ELR (cell line): Measurements from ENCODE around the gene EIF4G1.
A peak's percentile ranks its signal among the peaks of the same experiment; 100 is the strongest.

Source experiments
- DNase-seq: peaks from one replicate; pipeline ENCODE4 v3.0.0-alpha.2; 2015; ENCODE audit warnings: low read depth

The EIF4G1 gene

DNA sequence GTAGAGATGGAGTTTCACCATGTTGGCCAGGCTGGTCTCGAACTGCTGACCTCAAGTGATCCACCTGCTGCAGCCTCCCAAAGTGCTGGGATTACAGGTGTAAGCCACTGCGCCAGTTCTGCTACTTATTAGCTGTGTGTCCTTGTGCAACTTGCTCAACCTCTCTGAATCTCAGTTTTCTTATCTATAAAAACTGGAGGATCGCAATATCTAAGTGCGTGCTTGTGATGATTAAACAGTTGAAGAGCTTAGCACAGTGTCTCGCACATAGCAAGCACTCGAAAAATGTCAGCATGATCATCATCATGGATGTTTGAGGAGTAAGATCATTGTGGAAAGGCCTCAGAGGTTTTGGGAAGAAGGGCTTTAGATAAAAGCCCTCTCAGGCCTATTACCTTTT is 36.2 kb downstream of the EIF4G1 start:
- no peak for DNase-seq

DNA sequence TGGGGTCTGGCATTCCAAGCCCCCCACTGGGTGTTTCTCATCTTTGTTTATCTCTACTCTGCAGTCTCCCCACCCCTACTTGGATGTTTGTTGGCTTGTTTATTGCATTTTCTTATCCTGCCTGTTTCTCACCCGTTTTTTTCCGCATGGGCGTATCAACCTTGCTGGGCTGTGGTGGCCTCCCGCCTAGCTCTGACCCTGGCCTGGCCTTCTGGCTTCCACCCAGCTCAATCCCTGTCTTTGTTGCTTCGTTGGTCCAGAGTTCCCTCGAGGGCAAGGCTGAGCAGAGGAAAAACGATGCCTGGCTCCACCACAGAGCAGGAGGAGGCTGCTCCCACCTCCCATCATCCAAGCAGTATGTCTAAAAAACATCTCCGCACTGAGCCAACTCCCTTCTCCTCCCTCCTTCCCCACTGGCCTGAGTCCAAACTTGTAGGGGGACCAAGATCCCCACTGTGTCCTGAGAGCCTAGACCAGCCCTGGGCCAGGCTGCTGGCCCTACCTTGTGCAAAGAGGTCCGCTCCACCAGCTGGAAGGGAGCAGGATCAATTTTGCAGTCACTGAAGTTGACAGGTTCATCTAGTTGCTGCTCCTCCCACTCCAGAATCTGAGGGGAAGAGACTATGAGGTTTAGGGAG is 37.2 kb downstream of the EIF4G1 start:
- DNase-seq = no peak

DNA sequence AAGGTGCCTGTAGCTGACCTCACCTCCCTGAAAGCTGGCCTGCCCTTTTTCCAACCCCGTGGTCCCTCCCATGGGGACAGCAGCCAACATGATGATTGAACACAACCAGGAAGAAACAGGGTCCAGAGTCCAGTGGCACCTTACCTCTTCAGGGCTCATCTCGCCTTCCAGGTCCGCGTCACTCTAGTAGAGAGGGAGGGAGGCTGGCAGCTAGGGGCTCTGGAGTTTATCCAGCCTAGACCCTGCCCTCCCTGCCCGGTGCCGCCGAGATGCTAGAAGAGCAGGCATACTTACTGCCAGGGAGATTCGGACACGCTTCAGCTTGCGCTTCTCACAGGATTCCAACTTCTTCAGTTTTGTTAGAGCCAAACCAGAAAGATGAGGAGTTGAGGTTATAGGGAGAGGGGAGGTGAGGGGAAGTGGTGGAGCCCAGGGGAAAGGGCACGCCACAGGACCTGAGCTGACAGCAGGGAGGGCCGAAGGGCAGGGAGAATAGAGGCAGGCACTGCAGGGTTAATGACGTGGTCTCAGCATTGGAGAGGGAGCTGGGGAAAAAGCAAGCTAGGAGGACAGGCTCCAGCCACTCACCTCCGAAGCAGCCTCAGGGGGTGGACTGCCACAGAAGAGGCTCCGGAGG is 37.9 kb downstream of the EIF4G1 start:
- no peak for DNase-seq

DNA sequence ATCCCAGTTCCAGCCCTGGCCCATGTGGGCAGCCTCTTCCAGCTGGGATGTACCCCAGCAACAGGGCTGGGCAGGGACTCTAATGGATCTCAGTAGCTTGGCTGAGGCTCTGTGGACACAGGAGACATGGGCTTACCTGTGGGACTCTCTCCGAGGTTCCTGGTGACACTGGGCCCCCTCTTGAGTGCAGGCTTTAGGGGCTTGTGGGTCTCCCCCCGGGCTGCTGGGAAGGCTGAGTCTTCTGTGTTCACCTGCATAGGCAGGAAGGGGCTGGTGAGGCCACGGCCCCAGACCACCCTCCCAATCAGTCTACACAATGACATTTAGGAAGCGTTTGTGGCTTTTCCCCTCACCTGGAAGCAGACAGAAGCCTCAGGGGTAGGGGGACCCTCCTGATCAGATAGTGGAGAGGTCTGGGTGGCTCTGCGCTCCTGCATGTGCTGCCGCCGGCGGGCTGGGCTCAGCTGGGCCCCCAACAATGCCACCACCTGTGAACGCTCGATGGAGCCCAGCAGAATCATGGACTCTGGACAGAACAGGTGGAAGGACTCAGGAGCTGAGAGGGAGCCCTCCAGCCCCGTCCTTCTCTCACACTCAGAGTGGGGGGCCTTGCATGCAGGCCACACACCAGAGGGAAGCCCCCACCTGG is 38.6 kb downstream of the EIF4G1 start:
- no peak for DNase-seq

DNA sequence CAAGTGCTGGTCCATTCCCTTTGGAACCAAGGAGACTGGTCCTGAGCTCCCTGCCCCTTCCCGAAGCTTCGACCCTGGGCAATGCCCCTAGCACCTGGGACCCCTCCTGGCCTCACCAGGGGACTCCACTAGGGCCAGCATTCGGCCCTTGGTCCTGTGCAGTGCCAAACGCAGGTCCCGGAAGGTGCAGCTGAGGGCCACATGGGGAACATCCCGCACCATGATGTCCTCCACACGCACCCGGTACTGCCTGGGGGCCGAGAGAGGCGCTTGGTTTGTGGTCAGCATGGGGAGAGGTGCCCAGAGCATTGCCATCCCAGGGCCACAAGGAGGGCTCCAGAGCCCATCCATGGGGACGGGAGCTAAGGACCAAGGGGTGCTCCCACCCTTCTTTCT is 39.1 kb downstream of the EIF4G1 start:
- no peak for DNase-seq

DNA sequence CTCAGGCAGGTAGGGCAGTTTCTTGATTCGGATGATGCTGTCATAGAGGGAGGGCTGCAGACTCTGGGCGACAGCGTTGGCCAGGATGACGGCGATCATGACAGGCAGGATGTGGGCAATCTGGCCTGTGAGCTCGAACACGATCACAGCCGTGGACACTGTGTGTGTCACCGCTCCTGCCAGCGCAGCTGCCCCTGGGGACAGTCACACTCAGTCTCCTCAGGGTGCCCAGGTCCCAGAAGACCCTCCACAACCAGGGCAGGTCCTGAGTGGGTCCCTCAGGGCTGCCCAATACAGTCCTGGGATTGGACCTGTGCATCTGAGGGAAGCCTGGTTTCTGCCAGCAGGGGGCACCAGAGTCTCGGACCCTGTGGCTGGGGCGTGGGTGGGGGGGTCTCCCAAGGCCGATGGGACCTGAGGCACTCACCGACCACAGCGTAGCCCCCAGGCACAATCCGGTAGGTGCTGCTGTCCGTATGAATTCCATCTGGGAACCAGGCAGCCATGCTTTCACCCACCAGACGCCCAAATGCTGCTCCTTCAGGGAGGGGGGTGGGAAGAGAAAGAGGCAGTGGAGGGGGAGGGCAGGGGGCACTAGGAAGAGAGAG is 39.8 kb downstream of the EIF4G1 start:
- peak; percentile 51 for DNase-seq

DNA sequence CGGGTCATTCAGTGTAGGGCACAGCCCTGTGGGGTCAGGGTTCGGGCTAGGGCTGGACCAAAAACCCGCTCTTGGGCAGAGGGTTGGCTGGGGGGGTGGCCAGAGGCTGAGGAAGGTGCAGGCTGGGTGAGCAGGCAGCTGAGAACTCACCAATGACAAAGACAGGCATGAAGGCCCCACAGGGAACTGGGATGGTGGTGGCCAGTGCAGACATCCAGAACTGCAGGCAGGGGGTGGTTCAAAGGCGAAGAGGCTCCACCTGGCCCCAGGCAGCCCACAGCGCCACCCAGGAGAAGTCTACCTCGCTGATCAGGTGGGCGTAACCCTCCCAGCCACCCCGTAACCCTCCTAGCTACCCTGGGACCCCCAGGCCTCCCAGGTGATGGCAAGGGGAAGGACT is 40.3 kb downstream of the EIF4G1 start:
- no peak for DNase-seq

DNA sequence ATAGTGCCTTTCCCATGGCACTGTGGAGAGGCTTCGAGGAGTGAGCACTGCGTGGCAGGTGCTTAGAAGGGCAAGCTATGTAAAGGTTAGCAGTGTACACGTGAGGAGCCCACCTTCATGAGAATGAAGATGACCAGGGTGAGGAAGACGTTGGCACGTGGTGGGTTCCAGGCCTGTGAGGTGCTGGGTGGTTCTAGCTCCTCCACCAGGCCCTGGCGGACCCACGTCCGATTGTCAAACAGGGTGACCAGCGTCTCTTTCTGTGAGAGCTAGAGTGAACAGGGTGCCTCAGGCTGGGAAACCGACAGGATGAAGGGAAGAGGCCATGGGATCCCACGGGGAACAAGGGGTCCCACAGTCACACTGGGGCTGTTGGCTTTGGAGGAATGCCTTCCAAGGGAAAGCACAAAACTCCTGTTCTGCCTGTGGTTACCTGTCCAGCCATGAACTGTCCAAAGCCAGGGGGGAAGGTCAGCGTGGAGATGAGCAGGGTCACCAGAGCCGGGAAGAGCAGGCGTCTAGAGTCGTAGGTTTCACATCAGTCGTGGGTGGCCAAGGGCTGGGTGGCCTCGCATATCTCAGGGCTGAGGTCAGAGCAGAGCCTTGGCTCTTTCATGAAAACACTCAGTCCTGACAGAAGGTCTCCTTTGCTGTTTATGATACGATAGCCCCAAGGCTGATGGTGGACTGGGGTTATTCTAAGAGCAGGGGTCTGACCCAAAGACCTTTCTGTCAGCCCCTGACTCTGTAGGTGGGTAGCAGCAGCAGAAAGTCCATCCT is 41.0 kb downstream of the EIF4G1 start:
- DNase-seq = peak; percentile 23

DNA sequence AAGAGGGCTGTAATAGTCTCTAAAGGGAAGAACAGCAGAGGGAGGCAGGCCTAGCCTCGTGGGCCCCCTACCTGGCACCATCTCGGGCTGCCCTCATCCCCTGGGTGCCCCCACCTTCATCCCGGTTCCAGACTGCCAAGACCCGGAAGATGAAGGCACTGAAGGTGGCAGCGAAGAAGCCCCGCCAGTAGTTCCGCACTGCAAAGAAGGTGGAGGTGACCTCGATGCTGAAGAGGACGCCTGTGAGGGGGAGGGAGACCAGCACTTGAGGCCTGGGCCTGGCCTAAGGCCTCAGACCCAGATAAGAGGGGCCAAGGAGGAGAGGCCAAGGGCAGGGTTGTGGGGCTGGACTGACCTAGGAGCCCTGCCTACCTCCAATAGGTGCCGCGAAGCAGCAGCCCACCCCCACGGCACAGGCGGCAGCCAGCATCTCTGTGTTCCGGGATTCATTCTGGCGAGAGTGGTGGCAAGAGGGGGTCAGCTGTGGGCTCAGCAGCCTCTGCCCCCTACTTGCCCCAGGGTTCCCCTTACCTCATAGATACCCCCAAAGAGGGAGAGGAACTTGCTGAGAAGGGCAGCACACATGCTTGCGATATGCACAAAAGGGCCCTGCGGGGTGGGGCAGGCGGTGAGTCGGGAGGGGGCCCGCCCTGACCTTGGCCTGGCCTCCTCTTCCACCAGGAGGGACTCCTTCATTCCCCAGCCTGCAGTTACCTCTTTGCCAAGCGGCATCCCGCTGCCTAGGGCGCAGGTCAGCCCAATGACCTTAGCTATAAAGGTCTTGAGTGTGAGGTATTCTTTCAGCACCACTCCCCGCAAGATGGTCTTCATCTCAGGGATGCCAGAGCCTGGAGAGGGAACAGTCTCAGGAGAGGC is 43.1 kb downstream of the EIF4G1 start:
- DNase-seq = no peak

DNA sequence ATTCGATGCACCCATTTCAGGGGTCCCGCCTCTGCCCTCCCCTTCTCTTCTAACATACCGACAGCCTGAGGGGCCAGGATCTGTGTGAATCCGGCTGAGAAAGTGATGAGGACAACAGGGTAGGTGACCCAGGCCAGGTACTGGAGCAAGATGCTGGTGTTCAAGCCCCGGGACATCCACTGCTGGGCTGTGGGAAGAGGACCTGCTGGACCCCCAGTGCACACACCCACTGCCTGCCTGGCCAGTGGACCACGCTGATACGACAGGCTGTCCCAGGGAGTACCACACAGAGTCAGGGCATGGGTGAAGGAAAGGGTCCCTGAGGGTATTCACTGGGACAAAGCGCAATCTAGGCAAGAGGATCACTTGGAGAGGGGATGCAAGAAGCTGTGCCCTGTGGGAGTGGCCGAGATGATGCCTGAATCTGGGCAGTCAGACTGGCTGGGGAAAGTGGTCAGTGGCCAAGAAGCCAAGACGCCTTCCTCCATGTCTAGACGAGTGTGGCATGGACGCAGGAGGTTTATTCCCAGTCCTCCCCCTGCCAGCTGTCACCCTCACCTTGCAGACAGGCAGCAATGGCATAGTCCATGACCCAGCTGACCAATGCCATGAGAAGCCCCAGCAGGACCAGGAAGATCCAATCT is 43.8 kb downstream of the EIF4G1 start:
- DNase-seq = no peak

DNA sequence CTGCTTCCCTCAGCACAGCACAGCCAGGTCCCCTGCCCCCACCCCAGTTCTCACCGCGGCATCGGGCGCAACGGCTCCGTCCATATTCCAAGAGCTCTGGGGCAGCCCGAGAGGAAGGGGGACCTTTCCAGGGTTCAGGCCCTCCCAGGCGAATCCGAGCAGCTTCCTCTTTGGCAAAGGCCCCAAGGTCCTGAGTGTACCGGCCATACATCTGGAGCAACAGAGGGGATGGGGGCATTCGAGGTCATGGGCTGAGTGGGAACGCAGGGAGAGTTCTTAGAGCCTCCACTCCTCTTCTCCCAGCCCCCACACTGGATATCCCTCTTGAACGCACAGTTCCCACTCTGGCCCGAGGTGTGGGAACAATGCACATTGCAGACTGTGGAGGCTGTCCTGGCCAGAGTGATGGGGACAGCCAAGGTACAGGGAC is 44.5 kb downstream of the EIF4G1 start:
- no peak for DNase-seq

DNA sequence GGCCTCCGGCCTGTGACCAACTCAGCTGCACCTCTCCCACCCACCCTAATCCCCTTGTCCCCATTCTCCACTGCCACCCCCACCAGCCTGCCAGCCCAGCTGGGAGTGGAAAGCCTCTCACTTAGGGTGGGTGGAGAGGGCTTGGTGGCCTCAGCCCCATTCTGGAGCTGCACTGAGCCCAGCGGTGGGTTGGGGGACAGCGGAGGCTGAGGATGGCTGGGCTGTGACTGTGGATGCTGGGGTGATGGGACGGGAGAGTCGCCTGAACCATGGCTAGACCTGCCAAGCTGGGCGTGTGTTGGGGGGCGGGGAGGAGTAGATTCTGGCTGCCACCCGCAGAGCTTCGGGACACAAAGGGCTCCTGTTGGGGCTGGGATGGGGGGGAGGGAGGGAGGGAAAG is 45.2 kb downstream of the EIF4G1 start:
- DNase-seq = no peak

DNA sequence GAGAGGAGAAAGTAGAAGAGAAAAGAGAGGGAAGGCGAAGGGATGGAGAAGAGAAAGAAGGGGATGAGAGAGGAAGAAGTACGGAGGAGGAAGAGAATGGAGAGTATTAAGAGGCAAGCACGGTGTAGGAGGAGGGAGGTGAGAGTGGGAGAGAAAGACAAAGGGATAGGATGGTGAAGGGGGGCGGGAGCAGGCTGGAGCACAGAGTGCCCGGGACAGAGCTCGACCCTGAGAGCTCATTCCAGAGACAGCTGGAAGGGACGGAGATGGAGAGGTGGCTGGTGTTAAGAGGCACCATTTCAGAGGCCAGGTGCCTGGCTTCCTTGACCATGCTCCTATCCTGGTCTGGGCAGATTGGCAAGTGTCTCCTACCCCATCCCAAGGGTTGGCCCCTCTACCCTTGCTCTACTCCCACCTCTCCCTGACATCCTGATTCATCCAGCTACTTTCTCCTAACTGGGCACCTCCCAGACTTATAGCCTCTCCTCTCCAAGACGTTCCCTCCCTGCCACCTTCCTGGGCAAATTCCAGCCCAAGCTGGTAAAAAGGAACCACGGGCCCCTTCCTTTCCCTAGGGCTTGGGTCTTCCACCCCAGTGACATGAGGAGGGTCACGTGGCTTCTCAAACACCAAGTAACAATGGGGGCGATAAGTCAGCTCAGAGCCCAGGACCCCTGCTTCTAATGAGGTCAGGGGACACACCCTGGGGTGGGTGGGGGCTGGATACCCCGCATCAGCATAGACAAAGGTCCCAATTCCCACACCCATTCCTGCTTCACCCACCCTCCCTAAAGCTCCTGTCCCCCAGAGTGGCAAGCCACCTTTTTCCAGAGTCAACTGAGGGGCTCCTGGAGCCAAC is 45.9 kb downstream of the EIF4G1 start:
- DNase-seq = no peak

DNA sequence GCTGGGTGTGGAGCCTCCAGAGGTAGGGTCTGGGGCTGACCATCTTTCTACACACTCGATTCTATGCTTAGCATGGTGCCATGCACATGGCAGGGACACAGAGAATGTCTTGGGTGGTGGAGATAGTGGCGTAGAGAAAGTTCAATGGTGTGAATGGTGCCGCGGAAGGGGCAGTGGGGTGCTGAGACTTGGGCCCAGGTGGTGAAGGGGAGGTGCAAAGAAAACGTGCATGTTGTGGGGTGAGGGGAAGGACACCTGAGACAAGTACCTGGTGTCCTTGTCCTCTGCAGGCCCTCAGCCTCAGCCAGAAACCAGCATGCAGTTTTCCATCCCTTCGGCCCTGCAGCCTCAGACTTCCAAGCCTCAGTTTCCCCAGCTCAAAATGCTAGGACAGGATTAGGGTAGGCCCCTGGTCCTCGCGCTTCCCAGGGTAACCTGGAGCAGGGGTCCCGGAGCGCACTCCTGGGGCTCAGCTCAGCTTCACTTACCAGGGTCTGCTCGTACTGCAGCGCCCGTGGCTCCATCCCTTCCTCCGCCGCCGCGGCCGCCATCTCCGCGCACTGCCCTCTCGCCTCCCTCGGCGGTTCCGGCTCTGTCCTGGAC is 46.6 kb downstream of the EIF4G1 start:
- DNase-seq = no peak

DNA sequence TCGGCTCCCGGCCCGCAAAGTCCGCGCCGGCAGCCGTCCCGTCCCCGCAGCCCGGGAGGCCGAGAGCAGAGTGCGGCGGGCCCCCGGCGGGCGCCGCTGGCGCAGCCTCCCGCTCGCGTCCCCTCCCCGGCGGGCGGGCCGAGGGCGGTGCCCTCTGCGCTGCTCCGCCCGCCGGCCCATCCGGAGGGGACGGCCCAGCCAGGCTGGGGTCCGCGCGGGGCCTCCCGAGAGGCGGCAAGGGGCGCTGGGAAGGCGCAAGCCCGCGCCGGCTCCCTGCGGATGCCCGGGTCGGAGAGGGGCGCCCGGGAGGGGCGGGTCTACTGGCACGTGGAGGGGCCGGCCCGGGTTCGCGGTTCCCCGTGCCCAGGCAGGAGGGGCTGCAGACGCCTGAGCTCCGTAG is 47.1 kb downstream of the EIF4G1 start, which contains the start of the genes CLCN2 and POLR2H:
CLCN2 (minus strand) TSS at position 74 of the 400 bp plus-strand sequence. CDS start 126 bp downstream, outside the sequence.
POLR2H (plus strand) TSS at position 179 of the 400 bp plus-strand sequence. CDS start 1,783 bp downstream, outside the sequence.
- DNase-seq = peak; percentile 65

DNA sequence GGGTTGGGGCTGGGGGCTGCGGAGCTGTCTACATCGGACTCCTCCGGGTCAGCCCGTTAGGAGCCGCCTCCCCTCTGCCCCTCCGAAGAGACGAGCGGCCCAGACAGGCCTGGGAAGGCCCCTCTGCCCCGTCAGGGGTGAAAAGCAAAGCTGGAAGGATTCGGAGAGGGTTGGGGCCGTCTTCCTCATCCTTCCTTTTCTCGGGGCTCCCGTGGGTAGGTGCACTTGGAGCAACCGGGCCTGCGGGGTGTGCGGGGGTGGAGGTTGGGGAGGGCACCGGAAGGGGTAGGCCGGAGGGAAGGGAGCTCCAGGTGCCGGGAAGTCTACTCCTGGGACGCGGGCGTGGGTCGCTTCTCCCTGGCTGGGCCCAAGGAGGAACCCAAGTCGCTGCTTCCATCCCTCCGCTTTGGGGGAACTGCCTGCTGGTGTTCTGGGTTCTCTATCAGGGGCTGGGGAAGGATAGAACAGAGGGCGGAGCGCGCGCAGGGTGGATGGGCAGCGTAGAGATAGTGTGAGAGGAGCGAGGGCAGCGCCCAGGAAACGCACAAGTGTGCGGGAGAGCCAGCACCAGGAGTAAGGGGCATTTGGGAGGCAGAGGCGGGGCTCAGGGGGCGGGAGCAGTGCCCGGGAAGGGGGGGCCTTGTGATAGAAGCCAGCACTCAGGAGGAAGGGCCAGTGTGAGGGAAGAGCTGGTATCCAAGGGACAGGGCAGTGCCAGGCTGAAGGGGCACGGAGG is 47.7 kb downstream of the EIF4G1 start:
- DNase-seq = peak; percentile 72

DNA sequence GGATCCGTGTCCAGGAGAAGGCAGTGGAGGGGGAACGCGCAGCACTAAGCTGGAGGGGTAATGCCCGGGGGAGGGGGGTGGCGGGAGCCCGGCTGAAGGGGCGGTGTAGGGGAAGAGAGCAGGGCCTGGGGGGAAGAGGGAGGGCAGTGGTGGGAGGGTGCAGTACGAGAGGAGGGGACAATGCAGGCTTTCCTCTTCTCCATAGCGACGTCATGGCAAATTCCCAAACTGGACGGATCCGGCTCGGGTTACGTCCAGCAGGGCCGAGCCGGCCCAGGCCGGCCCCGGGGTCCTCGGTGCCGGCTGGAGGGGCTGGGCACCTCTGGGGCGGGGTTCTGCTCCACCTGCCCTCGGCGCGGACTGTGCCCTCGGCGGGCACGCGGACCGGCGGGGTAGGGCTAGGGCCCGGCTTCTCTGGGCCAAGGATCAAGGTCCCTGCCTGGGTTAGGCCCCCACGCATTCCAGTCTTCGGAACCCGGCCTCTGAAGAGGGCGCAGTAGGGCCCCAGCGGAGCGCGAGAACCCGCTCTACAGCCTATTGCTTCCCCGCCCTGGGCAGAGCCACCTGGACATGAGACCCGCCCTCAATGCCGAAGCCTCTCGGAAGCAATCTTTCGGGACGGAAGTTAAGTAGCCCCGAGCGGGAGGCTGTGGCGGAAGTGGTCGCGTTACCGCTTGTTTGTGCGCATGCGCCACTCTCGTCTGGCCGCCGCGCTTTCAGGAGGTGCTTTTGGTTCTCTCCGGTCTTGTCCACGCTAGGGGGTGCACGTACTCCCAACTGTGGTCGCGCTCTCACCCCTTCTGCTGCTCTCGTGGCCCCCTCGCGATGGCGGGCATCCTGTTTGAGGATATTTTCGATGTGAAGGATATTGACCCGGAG is 48.5 kb downstream of the EIF4G1 start:
- DNase-seq = peak; percentile 99
